ENCODE measurements around the gene HAND2.

Gene HAND2

DNA sequence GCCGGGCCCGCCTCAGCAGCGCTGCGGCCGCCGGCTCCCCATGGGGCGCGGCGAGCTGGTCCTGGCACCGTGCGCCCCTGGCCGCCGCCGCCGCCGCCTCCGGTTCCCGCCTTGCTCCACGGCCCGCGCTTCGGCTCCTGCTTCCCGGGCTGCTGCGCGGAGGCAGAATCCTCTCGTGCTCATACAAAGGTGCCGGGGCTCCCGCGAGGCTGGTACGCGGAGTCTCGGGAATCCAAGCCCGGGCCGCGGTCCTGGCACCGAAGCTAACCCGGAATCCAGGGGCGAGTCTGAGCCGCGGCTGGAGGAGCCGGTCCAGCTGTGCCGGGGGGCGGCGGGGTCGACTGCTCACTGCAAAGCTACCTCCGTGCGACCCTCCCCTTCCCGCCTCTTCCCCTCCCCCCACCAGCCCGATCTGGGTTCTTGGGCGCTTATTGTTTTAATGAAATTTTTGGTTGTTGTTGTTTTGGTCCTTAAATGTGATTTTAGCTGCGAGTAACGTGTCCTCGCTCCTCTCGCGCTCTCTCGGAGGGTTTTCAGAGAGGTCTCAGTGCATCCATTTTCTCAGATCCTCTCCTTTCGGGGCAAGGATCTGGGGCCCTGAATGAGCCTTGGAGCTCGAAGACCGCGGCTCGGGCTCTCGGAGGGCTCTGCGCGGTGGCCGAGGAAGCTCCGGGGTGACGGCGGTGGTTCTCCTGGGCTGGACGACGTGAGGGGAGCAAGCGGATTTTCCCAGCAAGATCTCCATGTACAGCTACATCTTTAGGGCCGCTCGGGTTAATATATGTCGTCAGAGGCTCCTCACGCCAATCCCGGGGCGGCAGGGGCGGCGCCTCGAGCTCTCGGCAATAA is at the start of gene HAND2:
Gene HAND2, minus strand, starts transcription at position 753 of the 849 bp plus-strand sequence. CDS start 940 bp downstream, outside the sequence.
- Mint-ChIP-seq H3K9me3 (peaks cover 7% of the 10 kb centered on the region), H3K27me3 (ENCODE audit: low read depth) (peaks cover 98% of the 10 kb centered on the region), H3K36me3 (ENCODE audit: low read depth) (no peaks in the 10 kb centered on the region), H3K27ac (no peak within 1 kb of the TSS), H3K4me1 (peaks cover 33% of the 10 kb centered on the region), H3K4me3 (peak within 1 kb of the TSS; percentile 84 to 87 (median 86))
- TF ChIP-seq, protein P1, sequence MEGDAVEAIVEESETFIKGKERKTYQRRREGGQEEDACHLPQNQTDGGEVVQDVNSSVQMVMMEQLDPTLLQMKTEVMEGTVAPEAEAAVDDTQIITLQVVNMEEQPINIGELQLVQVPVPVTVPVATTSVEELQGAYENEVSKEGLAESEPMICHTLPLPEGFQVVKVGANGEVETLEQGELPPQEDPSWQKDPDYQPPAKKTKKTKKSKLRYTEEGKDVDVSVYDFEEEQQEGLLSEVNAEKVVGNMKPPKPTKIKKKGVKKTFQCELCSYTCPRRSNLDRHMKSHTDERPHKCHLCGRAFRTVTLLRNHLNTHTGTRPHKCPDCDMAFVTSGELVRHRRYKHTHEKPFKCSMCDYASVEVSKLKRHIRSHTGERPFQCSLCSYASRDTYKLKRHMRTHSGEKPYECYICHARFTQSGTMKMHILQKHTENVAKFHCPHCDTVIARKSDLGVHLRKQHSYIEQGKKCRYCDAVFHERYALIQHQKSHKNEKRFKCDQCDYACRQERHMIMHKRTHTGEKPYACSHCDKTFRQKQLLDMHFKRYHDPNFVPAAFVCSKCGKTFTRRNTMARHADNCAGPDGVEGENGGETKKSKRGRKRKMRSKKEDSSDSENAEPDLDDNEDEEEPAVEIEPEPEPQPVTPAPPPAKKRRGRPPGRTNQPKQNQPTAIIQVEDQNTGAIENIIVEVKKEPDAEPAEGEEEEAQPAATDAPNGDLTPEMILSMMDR (IDR thresholded peaks at IDR 0.05; ENCODE audit: unreplicated experiment in 3 of 3) = no peak

DNA sequence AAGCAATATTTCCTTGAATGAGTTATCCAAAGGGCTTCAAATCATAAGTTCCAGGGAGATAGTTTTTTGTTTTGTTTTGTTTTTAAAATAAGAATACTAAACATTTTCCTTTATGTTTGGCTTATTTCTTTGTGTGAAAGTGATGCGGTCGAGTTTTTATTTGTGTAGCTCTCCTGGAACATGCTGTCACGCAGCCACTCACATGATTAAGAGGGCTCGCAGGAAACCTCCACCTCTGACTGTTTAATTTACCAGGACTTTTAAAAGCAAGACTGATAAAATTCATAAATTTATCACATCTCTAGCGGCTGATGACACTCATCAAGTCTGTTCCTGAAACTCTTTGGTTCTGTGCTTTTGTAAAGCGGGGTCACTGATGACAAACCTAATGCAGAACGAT is 48.9 kb upstream of the HAND2 start:
- TF ChIP-seq, protein P1 (IDR thresholded peaks at IDR 0.05; ENCODE audit: unreplicated experiment in 3 of 3) = no peak
- Mint-ChIP-seq H3K4me3 (no peak overlapping the region), H3K36me3 (ENCODE audit: low read depth) (no peaks in the 10 kb centered on the region), H3K9me3 (no peaks in the 10 kb centered on the region), H3K27ac (peak overlapping the region in 1 of 3 experiments; percentile 46), H3K4me1 (no peaks in the 10 kb centered on the region), H3K27me3 (ENCODE audit: low read depth) (peaks cover 3% of the 10 kb centered on the region)

DNA sequence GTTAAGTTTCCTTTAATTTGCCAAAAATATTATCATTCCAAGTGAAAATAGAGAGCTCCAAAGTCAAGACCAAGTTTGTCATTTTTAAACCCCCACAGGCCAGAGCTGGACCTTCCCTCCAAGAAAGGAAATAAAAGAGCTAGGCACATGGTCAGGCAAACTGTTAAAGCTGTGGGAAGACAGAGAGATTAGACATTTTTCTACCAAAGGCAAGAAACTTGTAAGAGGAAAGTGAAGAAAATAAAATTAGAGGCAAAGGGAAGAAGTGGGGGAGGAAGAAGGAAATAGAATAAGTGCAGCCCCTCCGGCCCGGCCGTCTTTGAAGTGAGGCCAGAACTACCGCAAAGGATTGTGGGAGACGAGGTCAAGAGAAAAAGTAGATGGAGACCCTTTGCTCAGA is 47.9 kb upstream of the HAND2 start:
- Mint-ChIP-seq H3K4me3 (no peak overlapping the region), H3K9me3 (no peaks in the 10 kb centered on the region), H3K27ac (peak overlapping the region in 1 of 3 experiments; percentile 46), H3K36me3 (ENCODE audit: low read depth) (no peaks in the 10 kb centered on the region), H3K27me3 (ENCODE audit: low read depth) (peaks cover 3% of the 10 kb centered on the region), H3K4me1 (peaks cover 5% of the 10 kb centered on the region)
- TF ChIP-seq, protein P1 (IDR thresholded peaks at IDR 0.05; ENCODE audit: unreplicated experiment in 3 of 3) = no peak

DNA sequence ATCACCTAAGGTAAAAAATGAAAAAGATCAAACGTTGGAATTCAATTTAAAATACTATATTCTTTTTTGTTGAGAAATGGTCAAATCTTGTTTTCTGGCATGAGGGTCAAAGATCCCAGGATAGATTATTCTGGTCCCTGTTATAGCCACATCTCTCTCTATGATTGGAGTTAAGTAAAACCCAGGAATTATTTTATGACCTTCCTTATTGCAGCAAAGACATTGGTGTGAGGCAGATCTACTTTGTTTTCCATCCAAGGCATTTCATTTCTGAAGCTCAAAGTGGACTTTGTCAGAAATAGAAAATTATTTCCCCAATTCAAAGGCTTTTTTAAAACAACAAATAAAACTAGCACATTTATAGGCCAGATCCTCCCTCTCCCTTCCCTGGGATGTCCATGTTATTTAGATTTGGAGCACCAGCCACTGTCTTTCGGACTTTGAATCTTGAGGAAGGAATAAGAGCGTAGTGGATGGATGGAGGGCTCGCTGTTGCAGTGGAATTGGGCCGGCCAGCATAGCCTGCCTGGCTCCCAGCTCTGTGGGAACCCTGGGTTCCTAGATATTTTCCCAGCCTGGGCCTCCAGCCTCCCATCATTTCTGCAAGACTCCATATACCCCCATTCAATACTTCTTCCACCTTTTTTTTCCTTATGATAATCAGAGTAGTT is 45.6 kb upstream of the HAND2 start:
- Mint-ChIP-seq H3K36me3 (ENCODE audit: low read depth) (no peaks in the 10 kb centered on the region), H3K4me3 (no peak overlapping the region), H3K4me1 (peaks cover 5% of the 10 kb centered on the region), H3K9me3 (no peaks in the 10 kb centered on the region), H3K27me3 (ENCODE audit: low read depth) (no peaks in the 10 kb centered on the region), H3K27ac (no peak overlapping the region)
- TF ChIP-seq, protein P1 (IDR thresholded peaks at IDR 0.05; ENCODE audit: unreplicated experiment in 3 of 3) = no peak

DNA sequence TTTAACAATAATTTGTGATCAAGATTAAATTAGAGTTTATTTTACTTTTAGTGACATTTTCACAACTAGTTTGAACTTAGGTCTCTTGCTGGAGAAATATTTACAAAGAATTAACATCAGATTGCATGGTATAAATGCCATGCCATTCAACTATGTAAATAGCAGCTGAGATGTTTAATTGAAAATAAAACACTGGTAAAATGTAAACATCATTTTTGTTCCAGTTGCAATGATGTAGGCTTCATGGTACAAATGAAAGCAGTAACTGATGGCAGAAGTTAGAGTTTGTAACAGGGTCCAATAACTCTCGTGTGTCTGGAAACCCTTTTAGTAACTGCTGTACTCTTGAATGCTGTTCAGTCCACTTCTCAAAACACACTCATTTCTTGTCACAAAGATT is 43.7 kb upstream of the HAND2 start:
- Mint-ChIP-seq H3K9me3 (no peaks in the 10 kb centered on the region), H3K4me1 (peaks cover 5% of the 10 kb centered on the region), H3K27ac (no peak overlapping the region), H3K27me3 (ENCODE audit: low read depth) (peaks cover 6% of the 10 kb centered on the region), H3K36me3 (ENCODE audit: low read depth) (no peaks in the 10 kb centered on the region), H3K4me3 (no peak overlapping the region)
- TF ChIP-seq, protein P1 (IDR thresholded peaks at IDR 0.05; ENCODE audit: unreplicated experiment in 3 of 3) = no peak

Measured in nephron (organoid).